IPS-20b (cell line): ENCODE measurements around the gene SH3BP5.

Experiments
- H3K27ac ChIP-seq: one replicate; pipeline ENCODE4 v1.5.1; 2013; ENCODE audit warnings: low read length
- H3K27me3 ChIP-seq: 2 replicates; pipeline ENCODE4 v1.6.1; 2013; ENCODE audit warnings: mild to moderate bottlenecking, low read length, inconsistent platforms; ENCODE audit not compliant: insufficient read depth
- H3K36me3 ChIP-seq: 2 replicates; pipeline ENCODE4 v1.6.1; 2013; ENCODE audit warnings: low read depth, mild to moderate bottlenecking, inconsistent platforms, low read length, moderate library complexity; ENCODE audit not compliant: insufficient read depth
- H3K4me1 ChIP-seq: 2 replicates; pipeline ENCODE4 v1.6.1; 2013; ENCODE audit warnings: mild to moderate bottlenecking, control low read depth, inconsistent platforms, low read length, moderate library complexity; ENCODE audit not compliant: insufficient read depth
- H3K4me3 ChIP-seq: 2 replicates; pipeline ENCODE4 v1.5.1; 2013; ENCODE audit warnings: mild to moderate bottlenecking, low read length, inconsistent platforms
- H3K9ac ChIP-seq: 2 replicates; pipeline ENCODE4 v1.6.1; 2013; ENCODE audit warnings: low read depth, mild to moderate bottlenecking, inconsistent platforms, low read length, moderate library complexity
- H3K9me3 ChIP-seq: 2 replicates; pipeline ENCODE4 v1.6.1; 2013; ENCODE audit warnings: mild to moderate bottlenecking, low read depth, low read length, inconsistent platforms; ENCODE audit not compliant: insufficient read depth

Gene SH3BP5

GRCh38 chr3:15207836-15208504 is 124.4 kb downstream of the SH3BP5 start:
- H3K9ac ChIP-seq, result no peak overlapping the region
- no peak overlapping the region for H3K27ac ChIP-seq
- peak overlapping the region; percentile 88; the same call in 1 of the 2 replicates for H3K4me3 ChIP-seq
- peaks cover 18% of the 10 kb centered on the region; the same call in 1 of the 2 replicates for H3K36me3 ChIP-seq
- H3K27me3 ChIP-seq, result no peaks in the 10 kb centered on the region
- H3K4me1 ChIP-seq, result 0 out of 2 replicates have a peak, but pooled peaks cover 2% of the 10 kb centered on the region
- H3K9me3 ChIP-seq, result no peaks in the 10 kb centered on the region

GRCh38 chr3:15206662-15207576 is 125.5 kb downstream of the SH3BP5 start:
- Histone ChIP-seq H3K36me3 (peaks cover 7% of the 10 kb centered on the region; the same call in 1 of the 2 replicates), H3K4me1 (0 out of 2 replicates have a peak, but pooled peaks cover 2% of the 10 kb centered on the region), H3K27me3 (no peaks in the 10 kb centered on the region), H3K9ac (peak overlapping the region; percentile 78), H3K4me3 (peak overlapping the region; percentile 88), H3K27ac (no peak overlapping the region), H3K9me3 (no peaks in the 10 kb centered on the region)

- Histone ChIP-seq H3K27me3 (no peaks in the 10 kb centered on the region), H3K9me3 (no peaks in the 10 kb centered on the region), H3K36me3 (peaks cover 6% of the 10 kb centered on the region; the same call in 1 of the 2 replicates), H3K4me1 (0 out of 2 replicates have a peak, but pooled peaks cover 2% of the 10 kb centered on the region), H3K9ac (peak within 1 kb of the TSS; percentile 78), H3K27ac (no peak within 1 kb of the TSS), H3K4me3 (peak within 1 kb of the TSS; percentile 88)
Observed at GRCh38 chr3:15205934-15206661, 126.3 kb downstream of the SH3BP5 start, which contains the start of gene CAPN7. Gene CAPN7 (plus strand): TSS chr3:15206246. CDS start chr3:15206496, 250 bp downstream.

GRCh38 chr3:15205482-15205933 is 126.9 kb downstream of the SH3BP5 start:
- no peaks in the 10 kb centered on the region for H3K9me3 ChIP-seq
- peak overlapping the region; percentile 22; the same call in 1 of the 2 replicates for H3K9ac ChIP-seq
- H3K27ac ChIP-seq, result no peak overlapping the region
- H3K36me3 ChIP-seq, result peaks cover 1% of the 10 kb centered on the region; the same call in 1 of the 2 replicates
- 0 out of 2 replicates have a peak, but pooled peaks cover 2% of the 10 kb centered on the region for H3K4me1 ChIP-seq
- H3K27me3 ChIP-seq, result no peaks in the 10 kb centered on the region
- H3K4me3 ChIP-seq, result peak overlapping the region; percentile 88
